ENCODE data around the gene COL6A6.

GRCh38 chr3:130470126-130470525, 46.9 kb upstream of the COL6A6 start:
- TF ChIP-seq CTCF (IDR thresholded peaks at IDR 0.05; ENCODE audit: low read depth, low read length, poor library complexity, severe bottlenecking) (no peak), EZH2phosphoT487 (IDR thresholded peaks at IDR 0.05; ENCODE audit: borderline replicate concordance, low read length) (no peak)

Data from DOHH2 (cell line).